Uterus (tissue), 2 donors: ENCODE results near the gene SLC39A12.

Experiments used
- POLR2A ChIP-seq, 2 donors: fragments of 450-650 bp; IDR thresholded peaks; one replicate each; pipeline ENCODE4 v1.6.1; 2016; ENCODE audit warnings: antibody characterized with exemption in 2 of 2, mild to moderate bottlenecking in 1 of 2, moderate library complexity in 1 of 2
- TF ChIP-seq, protein P1 (sequence below), 4 experiments: fragments of 200-600 bp in 2 of 4; fragments of 450-650 bp in 2 of 4; sonication (generic) in 2 of 4; IDR thresholded peaks; one replicate each; pipeline ENCODE4 v1.5.1; 2016 to 2019; ENCODE audit warnings: antibody characterized with exemption in 4 of 4, mild to moderate bottlenecking in 2 of 4, moderate library complexity in 1 of 4

DNA sequence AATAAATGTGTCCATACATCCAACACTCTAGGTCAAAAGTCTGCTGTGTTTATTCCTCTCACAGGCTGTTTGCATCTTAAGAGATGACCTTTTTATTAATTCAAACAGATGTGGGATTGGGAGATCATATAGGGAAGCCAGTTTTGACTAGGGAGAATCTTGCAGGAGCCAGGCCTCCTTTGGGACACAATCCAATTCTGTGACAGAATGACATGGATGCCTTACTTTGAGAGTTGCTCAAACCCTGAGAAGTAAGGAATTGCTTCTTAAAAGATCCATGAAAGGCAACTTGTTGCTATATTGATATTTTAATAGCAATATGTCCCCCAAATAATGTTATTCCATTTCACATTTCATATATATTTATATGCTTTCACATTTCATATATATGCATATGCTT lies 135.0 kb downstream of the SLC39A12 start:
- TF ChIP-seq, protein P1, sequence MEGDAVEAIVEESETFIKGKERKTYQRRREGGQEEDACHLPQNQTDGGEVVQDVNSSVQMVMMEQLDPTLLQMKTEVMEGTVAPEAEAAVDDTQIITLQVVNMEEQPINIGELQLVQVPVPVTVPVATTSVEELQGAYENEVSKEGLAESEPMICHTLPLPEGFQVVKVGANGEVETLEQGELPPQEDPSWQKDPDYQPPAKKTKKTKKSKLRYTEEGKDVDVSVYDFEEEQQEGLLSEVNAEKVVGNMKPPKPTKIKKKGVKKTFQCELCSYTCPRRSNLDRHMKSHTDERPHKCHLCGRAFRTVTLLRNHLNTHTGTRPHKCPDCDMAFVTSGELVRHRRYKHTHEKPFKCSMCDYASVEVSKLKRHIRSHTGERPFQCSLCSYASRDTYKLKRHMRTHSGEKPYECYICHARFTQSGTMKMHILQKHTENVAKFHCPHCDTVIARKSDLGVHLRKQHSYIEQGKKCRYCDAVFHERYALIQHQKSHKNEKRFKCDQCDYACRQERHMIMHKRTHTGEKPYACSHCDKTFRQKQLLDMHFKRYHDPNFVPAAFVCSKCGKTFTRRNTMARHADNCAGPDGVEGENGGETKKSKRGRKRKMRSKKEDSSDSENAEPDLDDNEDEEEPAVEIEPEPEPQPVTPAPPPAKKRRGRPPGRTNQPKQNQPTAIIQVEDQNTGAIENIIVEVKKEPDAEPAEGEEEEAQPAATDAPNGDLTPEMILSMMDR (IDR thresholded peaks at IDR 0.05), result no peak
- TF ChIP-seq POLR2A (IDR thresholded peaks at IDR 0.05), result no peak
